Kidney (tissue), 14 donors: Measurements from ENCODE around the gene SUGP2. TPM values are rescaled to one million over a fixed set of nuclear protein-coding genes. Genes with fewer than 3 reads are reported as not detected.

Experiments used
- DNase-seq, 5 donors: peaks; one replicate each; pipeline ENCODE4 v3.0.0-alpha.2; 2013 to 2020
- FAIRE-seq: peaks from 2 replicates; lab custom pipeline; 2012; peaks lifted over from hg19 to GRCh38; lab: Jason Lieb, UNC
- H3K27ac ChIP-seq, 2 donors: one replicate each; pipeline ENCODE4 v1.7.0; 2013; ENCODE audit warnings: low read depth in 2 of 2, low read length in 2 of 2, inconsistent platforms in 1 of 2
- H3K27me3 ChIP-seq: one replicate; pipeline ENCODE4 v1.7.1; 2013; ENCODE audit warnings: low read length, inconsistent platforms; ENCODE audit not compliant: control insufficient read depth, insufficient read depth
- H3K36me3 ChIP-seq, 3 donors: one replicate each; pipeline versions ENCODE4 v1.7.0 to v1.7.1; 2013; ENCODE audit warnings: low read length in 3 of 3, control low read depth in 1 of 3, inconsistent platforms in 1 of 3; ENCODE audit not compliant: insufficient read depth in 3 of 3, control insufficient read depth in 2 of 3
- H3K4me1 ChIP-seq, 3 donors: one replicate each; pipeline versions ENCODE4 v1.7.0 to v1.7.1; 2013; ENCODE audit warnings: low read length in 3 of 3, inconsistent platforms in 1 of 3, low read depth in 1 of 3; ENCODE audit not compliant: control insufficient read depth in 2 of 3, insufficient read depth in 2 of 3
- H3K4me3 ChIP-seq, 3 donors: one replicate each; pipeline versions ENCODE4 v1.7.0 to v1.8.1; 2013; ENCODE audit warnings: low read length in 3 of 3, control low read depth in 1 of 3, inconsistent platforms in 1 of 3
- H3K9ac ChIP-seq, 3 donors: one replicate each; pipeline versions ENCODE4 v1.7.0 to v1.7.1; 2013; ENCODE audit warnings: low read length in 3 of 3, control low read depth in 1 of 3, inconsistent platforms in 1 of 3
- H3K9me3 ChIP-seq, 3 donors: one replicate each; pipeline versions ENCODE4 v1.7.0 to v1.7.1; 2013; ENCODE audit warnings: low read length in 3 of 3, control low read depth in 1 of 3, inconsistent platforms in 1 of 3; ENCODE audit not compliant: control insufficient read depth in 2 of 3, insufficient read depth in 1 of 3
- intact Hi-C: fragments of 100-400 bp; cut with DNase I; formaldehyde crosslinking; loops from one replicate; pipeline ENCODE4 v1.11.1; 2022
- polyA plus RNA-seq: library from polyadenylated mRNA; stranded (reverse); fragments of 350-450 nt; fragmentation: Illumina TruSeq; extraction: RNeasy Lipid Tissue Mini Kit (QIAGEN cat#74804); gene quantifications from one replicate; pipeline ENCODE4 v1.2.3, GENCODE V29; 2014; ENCODE audit warnings: low read depth, low replicate concordance; ENCODE audit not compliant: insufficient read depth
- total RNA-seq: library from RNA; stranded (reverse); fragmentation: NEBNext Ultra II Directional; extraction: Animal tissue kit (Norgen Biotek cat#: 25700); gene quantifications from one replicate; pipeline ENCODE4 v1.2.1, GENCODE V29; 2021
- TF ChIP-seq, protein P1 (sequence below): IDR thresholded peaks from 3 replicates; pipeline ENCODE4 v1.5.1; 2012; ENCODE audit warnings: mild to moderate bottlenecking, moderate library complexity, borderline replicate concordance; ENCODE audit not compliant: insufficient read depth; ENCODE audit errors: extremely low read depth
- donor health status: control.
- donor health status: control.
- donor health status: control.
- donor health status: control.
- donor health status: control.
- donor health status: DM: yes; HTN: yes; CAD: no.
- donor health status: Normal renal cell carcinoma (clear cell type).

SUGP2 gene
- total and polyA plus RNA-seq, 2 donors from 2014 or later: 47.5 to 74.1 TPM

DNA sequence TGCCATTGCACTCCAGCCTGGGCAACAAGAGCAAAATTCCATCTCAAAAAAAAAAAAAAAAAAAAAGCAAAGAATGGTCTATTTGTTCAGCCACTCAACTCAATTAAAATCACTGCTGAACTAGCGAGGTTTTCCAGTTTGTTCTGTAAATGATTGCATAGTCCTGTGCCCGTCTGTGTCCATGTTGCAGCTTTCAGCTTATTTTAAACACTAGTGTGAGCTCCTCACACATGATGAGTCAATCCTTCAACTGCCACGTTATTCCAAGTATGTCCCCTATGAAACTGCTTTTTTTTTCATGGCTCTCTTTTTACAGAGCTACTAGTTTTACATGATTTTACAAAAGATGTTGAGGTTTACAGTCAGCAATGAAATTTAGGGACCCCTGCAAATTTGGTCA lies 12.2 kb downstream of the SUGP2 start:
- no peaks in the 10 kb centered on the region for H3K9me3 ChIP-seq
- TF ChIP-seq, protein P1, sequence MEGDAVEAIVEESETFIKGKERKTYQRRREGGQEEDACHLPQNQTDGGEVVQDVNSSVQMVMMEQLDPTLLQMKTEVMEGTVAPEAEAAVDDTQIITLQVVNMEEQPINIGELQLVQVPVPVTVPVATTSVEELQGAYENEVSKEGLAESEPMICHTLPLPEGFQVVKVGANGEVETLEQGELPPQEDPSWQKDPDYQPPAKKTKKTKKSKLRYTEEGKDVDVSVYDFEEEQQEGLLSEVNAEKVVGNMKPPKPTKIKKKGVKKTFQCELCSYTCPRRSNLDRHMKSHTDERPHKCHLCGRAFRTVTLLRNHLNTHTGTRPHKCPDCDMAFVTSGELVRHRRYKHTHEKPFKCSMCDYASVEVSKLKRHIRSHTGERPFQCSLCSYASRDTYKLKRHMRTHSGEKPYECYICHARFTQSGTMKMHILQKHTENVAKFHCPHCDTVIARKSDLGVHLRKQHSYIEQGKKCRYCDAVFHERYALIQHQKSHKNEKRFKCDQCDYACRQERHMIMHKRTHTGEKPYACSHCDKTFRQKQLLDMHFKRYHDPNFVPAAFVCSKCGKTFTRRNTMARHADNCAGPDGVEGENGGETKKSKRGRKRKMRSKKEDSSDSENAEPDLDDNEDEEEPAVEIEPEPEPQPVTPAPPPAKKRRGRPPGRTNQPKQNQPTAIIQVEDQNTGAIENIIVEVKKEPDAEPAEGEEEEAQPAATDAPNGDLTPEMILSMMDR: no peak
- H3K9ac ChIP-seq: no peak overlapping the region
- DNase-seq (peak in 2 of 5 donors; percentile 21 to 43), FAIRE-seq (no peak)
- peaks cover 9 to 49% (median 26%) of the 10 kb centered on the region in 3 donors for H3K36me3 ChIP-seq
- H3K4me1 ChIP-seq: peaks cover 0 to 7% (median 0%) of the 10 kb centered on the region in 3 donors
- H3K27me3 ChIP-seq: no peaks in the 10 kb centered on the region
- no peak overlapping the region for H3K4me3 ChIP-seq
- peak overlapping the region; percentile 26 to 59 for H3K27ac ChIP-seq
- intact Hi-C loops: no loop called here

DNA sequence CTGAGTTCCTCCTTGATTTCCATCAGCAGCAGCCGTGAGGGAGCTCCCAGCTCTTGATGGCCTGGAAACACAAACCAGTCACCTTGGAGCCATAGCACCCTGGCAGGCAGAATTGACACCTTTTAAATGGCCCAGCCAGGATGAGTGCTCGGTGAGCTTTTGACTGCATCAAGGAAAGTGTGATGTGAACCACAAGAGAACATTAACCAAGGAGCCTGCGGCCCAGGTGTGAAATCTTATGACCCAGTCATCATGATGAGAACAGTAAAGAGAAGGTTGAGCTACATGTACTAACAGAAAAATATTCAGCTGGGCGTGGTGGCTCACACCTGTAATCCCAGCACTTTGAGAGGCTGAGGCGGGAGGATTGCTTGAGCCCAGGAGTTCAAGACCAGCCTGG lies 22.8 kb downstream of the SUGP2 start:
- no peak overlapping the region for H3K9ac ChIP-seq
- intact Hi-C loops: no loop called here
- H3K9me3 ChIP-seq: no peaks in the 10 kb centered on the region
- H3K36me3 ChIP-seq: peaks cover 7 to 39% (median 35%) of the 10 kb centered on the region in 3 donors
- no peak for FAIRE-seq
- no peak overlapping the region for H3K27ac ChIP-seq
- no peak for DNase-seq
- peaks cover 0 to 6% (median 2%) of the 10 kb centered on the region in 3 donors for H3K4me1 ChIP-seq
- no peak overlapping the region for H3K4me3 ChIP-seq
- no peaks in the 10 kb centered on the region for H3K27me3 ChIP-seq
- TF ChIP-seq, protein P1: no peak

DNA sequence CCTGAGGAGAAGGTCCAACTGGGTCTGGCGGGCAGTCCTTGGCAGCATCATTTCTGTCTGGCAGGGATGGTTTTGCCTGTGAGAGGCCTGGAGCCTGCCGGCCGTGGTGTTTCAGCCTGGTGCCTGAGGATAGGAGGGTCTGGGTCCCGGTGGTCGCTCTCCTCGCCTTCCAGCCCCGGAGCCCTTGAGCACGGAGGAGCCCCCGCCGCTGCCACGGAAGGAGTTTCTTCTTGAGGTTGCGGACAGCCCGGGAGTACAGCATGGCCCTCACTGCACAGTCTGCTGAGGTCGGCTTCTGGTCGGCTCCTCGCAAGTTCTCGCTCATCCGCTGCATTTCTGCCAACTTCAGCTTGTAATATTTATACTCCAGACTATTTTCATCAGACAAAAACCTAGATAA lies 23.4 kb downstream of the SUGP2 start:
- intact Hi-C loops: no loop called here
- Histone ChIP-seq H3K27me3 (no peaks in the 10 kb centered on the region), H3K4me1 (peaks cover 0 to 6% (median 2%) of the 10 kb centered on the region in 3 donors), H3K36me3 (peaks cover 7 to 39% (median 35%) of the 10 kb centered on the region in 3 donors), H3K9ac (no peak overlapping the region), H3K4me3 (no peak overlapping the region), H3K27ac (no peak overlapping the region), H3K9me3 (no peaks in the 10 kb centered on the region)
- DNase-seq (no peak), FAIRE-seq (no peak)
- TF ChIP-seq, protein P1: no peak

DNA sequence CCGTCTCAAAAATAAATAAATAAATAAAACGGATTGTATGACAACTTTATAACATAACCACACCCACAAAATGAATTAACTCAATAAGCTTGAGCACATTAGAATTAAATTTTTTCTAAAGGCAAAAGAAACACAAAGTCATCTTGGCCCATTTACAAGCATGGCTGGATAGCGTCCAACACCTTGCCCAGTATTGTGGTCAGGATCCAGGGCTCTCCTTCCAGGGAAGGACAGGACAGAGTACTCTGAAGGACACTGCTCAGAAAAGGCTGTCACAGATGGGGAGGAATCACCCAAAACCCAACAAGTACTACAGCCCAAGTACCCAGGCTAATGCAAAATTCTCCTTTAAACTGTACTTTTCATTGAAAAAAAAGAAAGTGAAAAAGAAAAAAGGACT lies 27.1 kb downstream of the SUGP2 start:
- no peak overlapping the region for H3K9ac ChIP-seq
- intact Hi-C loops: no loop called here
- H3K4me1 ChIP-seq: peaks cover 0 to 6% (median 2%) of the 10 kb centered on the region in 3 donors
- TF ChIP-seq, protein P1: no peak
- peaks cover 7 to 54% (median 39%) of the 10 kb centered on the region in 3 donors for H3K36me3 ChIP-seq
- no peak overlapping the region for H3K4me3 ChIP-seq
- no peak overlapping the region for H3K27ac ChIP-seq
- no peaks in the 10 kb centered on the region for H3K27me3 ChIP-seq
- no peak for DNase-seq
- H3K9me3 ChIP-seq: no peaks in the 10 kb centered on the region
- no peak for FAIRE-seq
